ENCODE data around the gene CHRDL2. TPM values are rescaled to one million over a fixed set of nuclear protein-coding genes. Genes with fewer than 3 reads are reported as not detected.

The CHRDL2 gene
- total RNA-seq, 1 experiment from 2014 or later, result 0.37 TPM

GRCh38 chr11:74696939-74697675 lies 34.1 kb downstream of the CHRDL2 start:
- H3K4me1 Mint-ChIP-seq, result peaks cover 17% of the 10 kb centered on the region
- TF ChIP-seq, protein P1, sequence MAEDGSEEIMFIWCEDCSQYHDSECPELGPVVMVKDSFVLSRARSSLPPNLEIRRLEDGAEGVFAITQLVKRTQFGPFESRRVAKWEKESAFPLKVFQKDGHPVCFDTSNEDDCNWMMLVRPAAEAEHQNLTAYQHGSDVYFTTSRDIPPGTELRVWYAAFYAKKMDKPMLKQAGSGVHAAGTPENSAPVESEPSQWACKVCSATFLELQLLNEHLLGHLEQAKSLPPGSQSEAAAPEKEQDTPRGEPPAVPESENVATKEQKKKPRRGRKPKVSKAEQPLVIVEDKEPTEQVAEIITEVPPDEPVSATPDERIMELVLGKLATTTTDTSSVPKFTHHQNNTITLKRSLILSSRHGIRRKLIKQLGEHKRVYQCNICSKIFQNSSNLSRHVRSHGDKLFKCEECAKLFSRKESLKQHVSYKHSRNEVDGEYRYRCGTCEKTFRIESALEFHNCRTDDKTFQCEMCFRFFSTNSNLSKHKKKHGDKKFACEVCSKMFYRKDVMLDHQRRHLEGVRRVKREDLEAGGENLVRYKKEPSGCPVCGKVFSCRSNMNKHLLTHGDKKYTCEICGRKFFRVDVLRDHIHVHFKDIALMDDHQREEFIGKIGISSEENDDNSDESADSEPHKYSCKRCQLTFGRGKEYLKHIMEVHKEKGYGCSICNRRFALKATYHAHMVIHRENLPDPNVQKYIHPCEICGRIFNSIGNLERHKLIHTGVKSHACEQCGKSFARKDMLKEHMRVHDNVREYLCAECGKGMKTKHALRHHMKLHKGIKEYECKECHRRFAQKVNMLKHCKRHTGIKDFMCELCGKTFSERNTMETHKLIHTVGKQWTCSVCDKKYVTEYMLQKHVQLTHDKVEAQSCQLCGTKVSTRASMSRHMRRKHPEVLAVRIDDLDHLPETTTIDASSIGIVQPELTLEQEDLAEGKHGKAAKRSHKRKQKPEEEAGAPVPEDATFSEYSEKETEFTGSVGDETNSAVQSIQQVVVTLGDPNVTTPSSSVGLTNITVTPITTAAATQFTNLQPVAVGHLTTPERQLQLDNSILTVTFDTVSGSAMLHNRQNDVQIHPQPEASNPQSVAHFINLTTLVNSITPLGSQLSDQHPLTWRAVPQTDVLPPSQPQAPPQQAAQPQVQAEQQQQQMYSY (CRISPR knock-in tag; IDR thresholded peaks at IDR 0.05), result peak; percentile 58; the same call in 1 of the 2 replicates
- TF ChIP-seq ZNF121 (CRISPR knock-in tag; IDR thresholded peaks at IDR 0.05) (no peak), CTCF (IDR thresholded peaks at IDR 0.05) (no peak), JAZF1 (CRISPR knock-in tag; IDR thresholded peaks at IDR 0.05) (no peak), EMX1 (CRISPR knock-in tag; IDR thresholded peaks at IDR 0.05) (no peak)
- H3K9me3 Mint-ChIP-seq, result no peaks in the 10 kb centered on the region
- H3K27me3 Mint-ChIP-seq (ENCODE audit: low read depth), result no peaks in the 10 kb centered on the region; the same call in 1 of the 2 replicates
- ChIA-PET POLR2A (interaction anchor here (0.7 kb wide), 1 partner anchor 241 kb away, joined by 6 read pairs; no protein-coding TSS in a partner anchor), CTCF (interaction anchor here (0.5 to 2.2 kb wide), 9 partner anchors 12 to 62 kb away, joined by 3 to 13 read pairs (median 3); no protein-coding TSS in a partner anchor)
- peak; percentile 45 for DNase-seq (ENCODE audit: low spot score)
- no peaks in the 10 kb centered on the region for H3K36me3 Mint-ChIP-seq
- ATAC-seq, result peak; percentile 61
- no peak overlapping the region for H3K27ac Mint-ChIP-seq
- H3K4me3 Mint-ChIP-seq, result peak overlapping the region; percentile 59

DNA sequence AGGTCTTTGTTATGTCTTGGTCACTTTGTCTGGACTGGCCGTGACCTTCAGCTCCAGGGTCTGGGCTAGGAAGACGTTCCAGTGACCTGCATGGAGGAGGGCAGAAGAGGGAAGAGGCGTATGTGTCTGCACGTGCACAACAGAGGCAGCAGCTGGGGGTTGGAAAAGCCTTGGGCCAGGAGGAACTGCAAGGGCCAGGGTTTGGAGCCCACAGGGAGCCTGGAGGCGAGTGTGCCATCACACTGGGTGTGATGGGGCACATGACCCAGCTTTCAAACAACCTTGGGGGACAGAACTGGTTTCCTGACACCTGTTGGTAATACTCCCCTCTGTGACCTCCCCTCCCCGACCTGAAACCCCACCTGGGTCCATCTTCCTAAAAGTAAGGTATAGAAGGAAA lies 34.7 kb downstream of the CHRDL2 start:
- Mint-ChIP-seq H3K9me3 (no peaks in the 10 kb centered on the region), H3K27ac (no peak overlapping the region), H3K36me3 (no peaks in the 10 kb centered on the region), H3K4me3 (peak overlapping the region; percentile 59; the same call in 1 of the 2 replicates), H3K4me1 (peaks cover 17% of the 10 kb centered on the region), H3K27me3 (ENCODE audit: low read depth) (no peaks in the 10 kb centered on the region; the same call in 1 of the 2 replicates)
- no peak for ATAC-seq
- POLR2A ChIA-PET, result no interaction called here
- DNase-seq (ENCODE audit: low spot score), result no peak
- CTCF ChIA-PET, result interaction anchor here (0.5 to 2.2 kb wide), 17 partner anchors 10 to 697 kb away, joined by 3 to 13 read pairs (median 3); partner anchors contain the start of gene POLD3
- TF ChIP-seq PREB (CRISPR knock-in tag; IDR thresholded peaks at IDR 0.05; ENCODE audit: borderline replicate concordance), result no peak
- TF ChIP-seq, protein P2, sequence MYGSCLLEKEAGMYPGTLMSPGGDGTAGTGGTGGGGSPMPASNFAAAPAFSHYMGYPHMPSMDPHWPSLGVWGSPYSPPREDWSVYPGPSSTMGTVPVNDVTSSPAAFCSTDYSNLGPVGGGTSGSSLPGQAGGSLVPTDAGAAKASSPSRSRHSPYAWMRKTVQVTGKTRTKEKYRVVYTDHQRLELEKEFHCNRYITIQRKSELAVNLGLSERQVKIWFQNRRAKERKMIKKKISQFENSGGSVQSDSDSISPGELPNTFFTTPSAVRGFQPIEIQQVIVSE (CRISPR knock-in tag; IDR thresholded peaks at IDR 0.05; ENCODE audit: borderline replicate concordance), result no peak
- TF ChIP-seq ZMAT4 (CRISPR knock-in tag; IDR thresholded peaks at IDR 0.05), result no peak

- DNase-seq (ENCODE audit: low spot score) (no peak), ATAC-seq (peak; percentile 56)
- ChIA-PET CTCF (interaction anchor here (0.5 to 2.2 kb wide), 17 partner anchors 8 to 697 kb away, joined by 3 to 13 read pairs (median 4); partner anchors contain the start of gene POLD3), POLR2A (interaction anchor here (0.6 kb wide), 1 partner anchor 79 kb away, joined by 7 read pairs; no protein-coding TSS in a partner anchor)
- Mint-ChIP-seq H3K4me3 (no peak overlapping the region), H3K4me1 (peaks cover 17% of the 10 kb centered on the region), H3K27ac (no peak overlapping the region), H3K36me3 (no peaks in the 10 kb centered on the region), H3K9me3 (no peaks in the 10 kb centered on the region), H3K27me3 (ENCODE audit: low read depth) (no peaks in the 10 kb centered on the region; the same call in 1 of the 2 replicates)
- no peak for TF ChIP-seq ZBTB21 (CRISPR knock-in tag; IDR thresholded peaks at IDR 0.05; ENCODE audit: borderline replicate concordance)
- no peak for TF ChIP-seq ZNF263 (CRISPR knock-in tag; IDR thresholded peaks at IDR 0.05; ENCODE audit: low read depth)
- TF ChIP-seq, protein P3, sequence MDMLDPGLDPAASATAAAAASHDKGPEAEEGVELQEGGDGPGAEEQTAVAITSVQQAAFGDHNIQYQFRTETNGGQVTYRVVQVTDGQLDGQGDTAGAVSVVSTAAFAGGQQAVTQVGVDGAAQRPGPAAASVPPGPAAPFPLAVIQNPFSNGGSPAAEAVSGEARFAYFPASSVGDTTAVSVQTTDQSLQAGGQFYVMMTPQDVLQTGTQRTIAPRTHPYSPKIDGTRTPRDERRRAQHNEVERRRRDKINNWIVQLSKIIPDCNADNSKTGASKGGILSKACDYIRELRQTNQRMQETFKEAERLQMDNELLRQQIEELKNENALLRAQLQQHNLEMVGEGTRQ (CRISPR knock-in tag; IDR thresholded peaks at IDR 0.05), result no peak
- TF ChIP-seq MXD4 (CRISPR knock-in tag; IDR thresholded peaks at IDR 0.05; ENCODE audit: borderline replicate concordance), result no peak
- no peak for TF ChIP-seq TCF7 (CRISPR knock-in tag; IDR thresholded peaks at IDR 0.05; ENCODE audit: low read depth)
- no peak for TF ChIP-seq SMAD4 (CRISPR knock-in tag; IDR thresholded peaks at IDR 0.05)
- no peak for TF ChIP-seq ZNF121 (CRISPR knock-in tag; IDR thresholded peaks at IDR 0.05)
- TF ChIP-seq CREB1 (CRISPR knock-in tag; IDR thresholded peaks at IDR 0.05), result no peak
- TF ChIP-seq, protein P4, sequence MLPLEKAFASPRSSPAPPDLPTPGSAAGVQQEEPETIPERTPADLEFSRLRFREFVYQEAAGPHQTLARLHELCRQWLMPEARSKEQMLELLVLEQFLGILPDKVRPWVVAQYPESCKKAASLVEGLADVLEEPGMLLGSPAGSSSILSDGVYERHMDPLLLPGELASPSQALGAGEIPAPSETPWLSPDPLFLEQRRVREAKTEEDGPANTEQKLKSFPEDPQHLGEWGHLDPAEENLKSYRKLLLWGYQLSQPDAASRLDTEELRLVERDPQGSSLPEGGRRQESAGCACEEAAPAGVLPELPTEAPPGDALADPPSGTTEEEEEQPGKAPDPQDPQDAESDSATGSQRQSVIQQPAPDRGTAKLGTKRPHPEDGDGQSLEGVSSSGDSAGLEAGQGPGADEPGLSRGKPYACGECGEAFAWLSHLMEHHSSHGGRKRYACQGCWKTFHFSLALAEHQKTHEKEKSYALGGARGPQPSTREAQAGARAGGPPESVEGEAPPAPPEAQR (CRISPR knock-in tag; IDR thresholded peaks at IDR 0.05), result no peak
- no peak for TF ChIP-seq TEAD1 (CRISPR knock-in tag; IDR thresholded peaks at IDR 0.05)
- TF ChIP-seq E2F1 (CRISPR knock-in tag; IDR thresholded peaks at IDR 0.05), result no peak
These were observed 35.4 kb downstream of the CHRDL2 start for GRCh38 chr11:74695705-74696280.

Data from WTC11 (cell line).